Ovary (tissue), 9 donors: Measurements from ENCODE around the gene MCTP1. TPM values are rescaled to one million over a fixed set of nuclear protein-coding genes. Genes with fewer than 3 reads are reported as not detected.

Source experiments
- DNase-seq, 5 donors: peaks; one replicate each; pipeline ENCODE4 v3.0.0-alpha.2; 2019 to 2020
- H3K27ac ChIP-seq, 2 donors: fragments of 200-600 bp; one replicate each; pipeline versions ENCODE4 v1.5.1 to v1.8.0; 2019 to 2022
- H3K27me3 ChIP-seq: fragments of 200-600 bp; one replicate; pipeline ENCODE4 v1.8.0; 2022
- H3K36me3 ChIP-seq: fragments of 200-600 bp; sonication (generic); one replicate; pipeline ENCODE4 v1.5.1; 2019
- H3K4me1 ChIP-seq: one replicate; pipeline ENCODE4 v1.8.1; 2013; ENCODE audit warnings: mild to moderate bottlenecking, moderate library complexity; ENCODE audit not compliant: insufficient read depth
- H3K4me3 ChIP-seq: fragments of 200-600 bp; sonication (generic); one replicate; pipeline ENCODE4 v1.5.1; 2017
- H3K9me3 ChIP-seq, 2 donors: fragments of 200-600 bp in 1 of 2; sonication (generic) in 1 of 2; one replicate each; pipeline versions ENCODE4 v1.5.1 to v1.8.1; 2013 to 2019; ENCODE audit warnings: mild to moderate bottlenecking in 1 of 2, moderate library complexity in 1 of 2
- CTCF ChIP-seq, 3 donors: fragments of 450-650 bp in 2 of 3; fragments of 200-600 bp in 1 of 3; IDR thresholded peaks; one replicate each; pipeline versions ENCODE4 v1.5.1 to v1.8.0; 2016 to 2022; ENCODE audit warnings: antibody characterized with exemption in 3 of 3, mild to moderate bottlenecking in 1 of 3
- EP300 ChIP-seq: sonication (generic); formaldehyde crosslinking; IDR thresholded peaks from one replicate; pipeline ENCODE4 v1.6.1; 2017; ENCODE audit warnings: antibody characterized with exemption
- POLR2A ChIP-seq: fragments of 450-650 bp; IDR thresholded peaks from one replicate; pipeline ENCODE4 v1.6.1; 2017; ENCODE audit warnings: antibody characterized with exemption, mild to moderate bottlenecking, moderate library complexity
- WGBS, 3 donors: extraction: QIAGEN DNeasy Blood & Tissue Kit in 1 of 3; methylation state at CpG; one replicate each; pipeline versions ENCODE4 v1.1.5 to v1.1.7; 2013 to 2017; 5-methylcytosine and 5-hydroxymethylcytosine counted together
- intact Hi-C, 4 donors: fragments of 100-400 bp; cut with DNase I; formaldehyde crosslinking; loops; one replicate each; pipeline versions ENCODE4 v1.11.0 to v1.15.1; 2022 to 2023
- polyA plus RNA-seq, 2 donors: library from polyadenylated mRNA; stranded (reverse); fragments of 200-250 nt in 1 of 2; fragments of 350-450 nt in 1 of 2; fragmentation: Illumina TruSeq in 1 of 2; extraction: RNeasy Lipid Tissue Mini Kit (QIAGEN cat#74804) in 1 of 2; gene quantifications; one replicate each; pipeline ENCODE4 v1.2.3, GENCODE V29; 2013 to 2014
- total RNA-seq, 7 donors: library from RNA; depleted of rRNA in 2 of 7; stranded (reverse); fragments of >200 nt in 2 of 7; fragmentation: NEBNext Ultra II Directional in 3 of 7; extraction: Animal tissue kit (Norgen Biotek cat#: 25700) in 3 of 7; gene quantifications; one replicate each; pipeline versions ENCODE4 v1.1.0 to v1.2.4, GENCODE V29; 2016 to 2023
- donor health status: DM: no; HTN: no; CAD: no; lungs with moderate emphysema.
- donor health status: DM: no; HTN: no; CAD: no.
- donor health status: Bipolar disorder and iron deficiency.
- donor health status: DM: yes; HTN: yes; CAD: no.
- donor health status: DM: no; HTN: no; CAD: no.
- donor health status: DM: yes; HTN: yes; CAD: no.

Gene MCTP1
- total and polyA plus RNA-seq, 9 donors = 1.7 to 11.4 (median 5.0) TPM

- WGBS, 3 donors = 79 to 87% (median 80%) methylated on average over 2 of the region's 2 CpGs
- Histone ChIP-seq H3K27me3 (no peaks in the 10 kb centered on the region), H3K4me1 (no peaks in the 10 kb centered on the region), H3K27ac (no peak overlapping the region), H3K9me3 (no peaks in the 10 kb centered on the region), H3K4me3 (no peak overlapping the region), H3K36me3 (no peaks in the 10 kb centered on the region)
- DNase-seq = no peak
- intact Hi-C loops = no loop called here
- TF ChIP-seq EP300 = no peak
- no peak for TF ChIP-seq POLR2A
- TF ChIP-seq CTCF (IDR thresholded peaks at IDR 0.05) = no peak
These were observed 399.0 kb downstream of the MCTP1 start for GRCh38 chr5:94885931-94886330.

- DNase-seq = no peak
- H3K27ac ChIP-seq = no peak overlapping the region
- H3K27me3 ChIP-seq = no peaks in the 10 kb centered on the region
- no peaks in the 10 kb centered on the region for H3K4me1 ChIP-seq
- no peak overlapping the region for H3K4me3 ChIP-seq
- no peak for TF ChIP-seq CTCF (IDR thresholded peaks at IDR 0.05)
- no peak for TF ChIP-seq POLR2A
- no peak for TF ChIP-seq EP300
- no peaks in the 10 kb centered on the region for H3K9me3 ChIP-seq
- WGBS, 3 donors = 19 to 33% (median 20%) methylated on average over 9 of the region's 9 CpGs
- no peaks in the 10 kb centered on the region for H3K36me3 ChIP-seq
- intact Hi-C loops = no loop called here
These were observed 400.6 kb downstream of the MCTP1 start for GRCh38 chr5:94884311-94884710.

- H3K4me3 ChIP-seq = no peak overlapping the region
- intact Hi-C loops = no loop called here
- 71 to 80% (median 74%) methylated on average over 4 of the region's 4 CpGs for WGBS, 3 donors
These were observed 412.4 kb downstream of the MCTP1 start for GRCh38 chr5:94872526-94872925.

DNA sequence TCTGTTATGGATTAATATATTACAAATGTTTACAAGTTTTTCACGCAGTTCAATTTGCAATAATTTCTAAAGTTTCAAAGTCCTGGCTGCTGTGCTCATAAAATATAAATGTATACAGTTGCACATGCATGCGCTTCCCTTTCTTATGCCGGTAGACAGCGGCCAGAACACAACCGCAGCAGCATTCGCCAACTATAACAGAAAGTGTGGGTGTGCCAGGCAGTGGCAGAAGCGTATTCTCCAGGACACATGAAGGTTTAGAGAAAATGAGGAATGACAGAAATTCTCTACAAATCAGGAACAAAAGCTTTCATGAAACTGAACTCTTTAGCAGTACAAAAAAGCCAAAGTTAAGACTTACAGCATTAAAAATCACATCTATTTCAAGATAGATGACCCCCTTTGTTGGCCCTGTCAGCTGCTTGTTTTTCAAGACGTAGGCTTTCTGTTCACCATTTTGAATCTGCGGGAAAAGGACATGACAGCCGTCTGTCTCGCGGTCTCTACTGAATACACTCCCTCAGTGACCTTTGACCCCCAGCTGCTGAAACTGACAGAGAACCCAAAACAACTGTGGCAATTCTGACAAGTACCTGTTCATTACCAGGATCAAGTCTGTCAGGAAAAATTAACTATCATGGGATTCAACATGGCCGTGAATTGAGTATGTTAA is 414.2 kb downstream of the MCTP1 start:
- Histone ChIP-seq H3K4me1 (no peaks in the 10 kb centered on the region), H3K27me3 (no peaks in the 10 kb centered on the region), H3K27ac (no peak overlapping the region), H3K36me3 (no peaks in the 10 kb centered on the region), H3K9me3 (no peaks in the 10 kb centered on the region), H3K4me3 (no peak overlapping the region)
- no peak for DNase-seq
- TF ChIP-seq CTCF (IDR thresholded peaks at IDR 0.05) (no peak), POLR2A (no peak), EP300 (no peak)
- intact Hi-C loops = no loop called here
- WGBS, 3 donors = 67 to 71% (median 68%) methylated on average over 13 of the region's 13 CpGs

More at GRCh38 chr5:94872526-94872925, 412.4 kb downstream of the MCTP1 start:
- Histone ChIP-seq H3K27me3 (no peaks in the 10 kb centered on the region), H3K4me1 (no peaks in the 10 kb centered on the region), H3K9me3 (no peaks in the 10 kb centered on the region), H3K27ac (no peak overlapping the region), H3K36me3 (no peaks in the 10 kb centered on the region)
- TF ChIP-seq EP300 = no peak
- TF ChIP-seq POLR2A = no peak
- no peak for TF ChIP-seq CTCF (IDR thresholded peaks at IDR 0.05)
- no peak for DNase-seq
